ENCODE measurements around the gene ACTR1B. TPM values are rescaled to one million over a fixed set of nuclear protein-coding genes. Genes with fewer than 3 reads are reported as not detected.
A peak's percentile ranks its signal among the peaks of the same experiment; 100 is the strongest.

The ACTR1B gene
- total RNA-seq, 2 experiments from 2014 or later, result 97.3 to 98.8 TPM

DNA sequence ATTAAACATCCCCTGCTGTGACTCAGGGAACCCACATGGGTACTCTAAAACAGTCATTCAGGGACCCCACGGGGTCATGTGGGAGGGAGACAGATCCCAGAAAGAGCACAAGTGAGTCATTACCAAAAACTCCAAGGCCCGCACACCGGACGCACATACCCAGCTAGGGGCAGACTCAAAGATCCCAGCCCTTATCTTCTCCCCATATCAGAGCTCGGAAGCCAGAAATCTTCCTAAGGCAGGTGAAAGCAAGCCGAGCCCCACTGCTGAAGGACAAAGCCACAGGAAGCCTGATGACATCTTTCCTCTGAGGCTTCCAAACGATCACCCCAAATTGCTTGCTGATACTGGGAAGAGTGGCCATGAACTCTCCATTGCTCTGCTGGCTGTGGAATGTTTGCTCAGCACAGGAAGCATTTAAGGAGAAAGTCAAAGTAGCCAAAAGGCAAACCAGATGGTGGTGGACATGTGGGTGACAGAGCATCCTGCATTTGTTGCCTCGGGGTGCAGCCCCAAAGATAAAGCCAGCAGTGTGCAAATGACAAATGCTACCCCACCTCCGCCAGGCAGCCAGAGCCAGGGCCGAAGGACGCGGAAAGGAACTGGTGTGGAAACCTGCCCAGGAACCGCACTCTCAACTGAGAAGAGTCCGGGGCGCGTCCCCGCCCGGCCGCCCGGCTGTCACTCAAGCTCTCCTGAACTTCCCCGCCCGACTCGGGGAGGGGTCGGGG is 784 bp downstream of the ACTR1B start:
- H3K27me3 Mint-ChIP-seq, result no peaks in the 10 kb centered on the region
- peak; percentile 81 for DNase-seq
- H3K27ac Mint-ChIP-seq, result peak overlapping the region; percentile 99
- CTCF ChIA-PET, result interaction anchor here (1.5 to 7.1 kb wide), 3 partner anchors 16 to 73 kb away, joined by 11 to 100 read pairs (median 37); partner anchors contain the start of gene COX5B
- H3K4me1 Mint-ChIP-seq, result peaks cover 34% of the 10 kb centered on the region
- H3K4me3 Mint-ChIP-seq, result peak overlapping the region; percentile 98
- no peaks in the 10 kb centered on the region for H3K9me3 Mint-ChIP-seq
- POLR2A ChIA-PET, result interaction anchor here (1.0 to 7.7 kb wide), 12 partner anchors 9 to 1674 kb away, joined by 3 to 259 read pairs (median 10); partner anchors contain the start of genes COX5B, EIF5B and ZAP70
- peaks cover 29% of the 10 kb centered on the region for H3K36me3 Mint-ChIP-seq (ENCODE audit: low read depth)

DNA sequence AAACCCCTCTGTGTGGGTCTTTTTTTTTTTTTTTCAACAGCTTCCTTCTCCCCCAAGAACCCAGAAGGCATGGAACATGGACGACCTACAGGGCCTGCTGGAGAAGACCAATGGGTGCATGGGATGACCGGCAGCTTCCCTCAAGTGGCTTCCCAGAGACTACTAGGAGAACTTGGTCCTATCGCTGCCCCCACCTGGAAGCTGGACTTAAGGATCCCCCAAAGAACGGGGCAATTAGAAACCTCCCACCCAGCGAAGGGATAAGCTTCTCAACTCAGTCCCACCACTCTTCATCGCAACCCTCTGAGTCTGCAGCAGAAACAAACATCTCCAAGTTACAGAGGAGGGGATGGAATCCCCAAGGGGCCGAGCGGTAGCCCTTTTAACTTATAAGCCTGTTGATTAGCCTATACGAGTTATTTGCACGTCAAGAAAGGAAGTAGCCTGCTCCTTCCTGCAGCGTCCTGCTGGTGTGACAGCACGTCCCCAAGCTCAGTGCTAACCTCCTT is 1.4 kb downstream of the ACTR1B start:
- no peaks in the 10 kb centered on the region for H3K9me3 Mint-ChIP-seq
- CTCF ChIA-PET, result interaction anchor here (0.7 to 7.1 kb wide), 4 partner anchors 15 to 1518 kb away, joined by 4 to 100 read pairs (median 24); partner anchors contain the start of gene COX5B
- no peak for DNase-seq
- POLR2A ChIA-PET, result interaction anchor here (0.8 to 7.7 kb wide), 12 partner anchors 9 to 1675 kb away, joined by 3 to 259 read pairs (median 10); partner anchors contain the start of genes COX5B, EIF5B and ZAP70
- peaks cover 34% of the 10 kb centered on the region for H3K4me1 Mint-ChIP-seq
- peak overlapping the region; percentile 98 for H3K4me3 Mint-ChIP-seq
- H3K27ac Mint-ChIP-seq, result peak overlapping the region; percentile 99
- peaks cover 33% of the 10 kb centered on the region for H3K36me3 Mint-ChIP-seq (ENCODE audit: low read depth)
- no peaks in the 10 kb centered on the region for H3K27me3 Mint-ChIP-seq

DNA sequence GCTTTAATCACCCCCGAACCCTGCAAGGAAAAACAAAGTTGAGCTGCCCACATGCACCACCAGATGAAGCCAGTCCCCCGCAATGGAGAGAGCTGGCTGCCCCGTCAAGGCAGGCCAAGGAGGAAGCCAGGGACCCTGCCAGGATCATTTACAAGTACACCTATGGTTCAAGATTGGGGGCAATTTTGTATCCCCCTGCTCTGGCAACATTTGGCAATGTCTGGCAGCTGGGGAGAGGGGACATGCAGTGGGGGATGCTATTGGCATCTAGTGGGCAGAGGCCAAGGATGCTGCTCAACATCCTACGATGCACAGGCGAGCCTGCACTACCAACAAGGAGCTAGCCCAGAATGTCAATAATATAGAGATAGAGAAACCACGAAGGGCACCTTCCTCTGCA is 1.9 kb downstream of the ACTR1B start:
- Mint-ChIP-seq H3K36me3 (ENCODE audit: low read depth) (peaks cover 38% of the 10 kb centered on the region), H3K9me3 (no peaks in the 10 kb centered on the region), H3K4me3 (peak overlapping the region; percentile 98), H3K4me1 (peaks cover 34% of the 10 kb centered on the region), H3K27me3 (no peaks in the 10 kb centered on the region), H3K27ac (peak overlapping the region; percentile 99)
- no peak for DNase-seq
- ChIA-PET CTCF (interaction anchor here (0.7 to 7.1 kb wide), 4 partner anchors 15 to 1519 kb away, joined by 4 to 100 read pairs (median 24); partner anchors contain the start of gene COX5B), POLR2A (interaction anchor here (0.8 to 7.7 kb wide), 9 partner anchors 8 to 86 kb away, joined by 3 to 259 read pairs (median 10); partner anchors contain the start of genes COX5B and ZAP70)

DNA sequence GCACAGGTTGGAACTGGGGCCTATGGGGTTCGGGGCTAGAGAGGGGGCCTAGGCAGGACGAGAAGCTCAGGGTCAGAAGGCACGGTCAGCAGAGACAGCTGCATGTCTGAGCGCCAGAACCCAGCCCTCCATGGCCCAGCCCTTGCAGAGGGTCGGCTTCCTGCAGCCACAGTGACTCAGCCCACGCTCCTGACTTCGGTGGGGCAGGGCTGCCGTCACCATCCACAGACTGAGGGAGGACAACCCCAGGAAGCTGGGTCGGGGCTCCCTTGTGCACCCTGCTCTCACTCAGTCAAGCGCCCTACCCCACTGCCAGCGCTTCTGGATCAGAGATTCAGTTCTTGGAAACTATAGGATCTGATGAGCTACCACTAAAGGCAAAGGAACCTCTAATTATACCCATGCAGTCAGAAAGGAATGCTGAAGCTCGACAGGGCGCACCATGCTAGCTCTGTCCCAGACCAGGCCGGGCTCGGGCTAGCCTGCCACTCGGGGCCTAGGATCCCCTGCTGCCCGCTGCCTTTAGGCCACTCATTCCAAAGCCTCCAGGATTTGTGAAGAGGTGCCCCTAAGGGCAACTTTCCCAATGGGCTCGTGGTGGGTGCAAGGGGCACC is 3.0 kb downstream of the ACTR1B start:
- peaks cover 43% of the 10 kb centered on the region for H3K36me3 Mint-ChIP-seq (ENCODE audit: low read depth)
- no peaks in the 10 kb centered on the region for H3K9me3 Mint-ChIP-seq
- H3K27me3 Mint-ChIP-seq, result no peaks in the 10 kb centered on the region
- H3K27ac Mint-ChIP-seq, result peak overlapping the region; percentile 99
- no peak overlapping the region for H3K4me3 Mint-ChIP-seq
- no peak for DNase-seq
- POLR2A ChIA-PET, result interaction anchor here (7.7 kb wide), 1 partner anchor 13 kb away, joined by 259 read pairs; the partner anchor contains the start of gene COX5B
- CTCF ChIA-PET, result interaction anchor here (3.0 to 7.1 kb wide), 2 partner anchors 14 to 37 kb away, joined by 37 to 100 read pairs; partner anchors contain the start of gene COX5B
- peaks cover 34% of the 10 kb centered on the region for H3K4me1 Mint-ChIP-seq

DNA sequence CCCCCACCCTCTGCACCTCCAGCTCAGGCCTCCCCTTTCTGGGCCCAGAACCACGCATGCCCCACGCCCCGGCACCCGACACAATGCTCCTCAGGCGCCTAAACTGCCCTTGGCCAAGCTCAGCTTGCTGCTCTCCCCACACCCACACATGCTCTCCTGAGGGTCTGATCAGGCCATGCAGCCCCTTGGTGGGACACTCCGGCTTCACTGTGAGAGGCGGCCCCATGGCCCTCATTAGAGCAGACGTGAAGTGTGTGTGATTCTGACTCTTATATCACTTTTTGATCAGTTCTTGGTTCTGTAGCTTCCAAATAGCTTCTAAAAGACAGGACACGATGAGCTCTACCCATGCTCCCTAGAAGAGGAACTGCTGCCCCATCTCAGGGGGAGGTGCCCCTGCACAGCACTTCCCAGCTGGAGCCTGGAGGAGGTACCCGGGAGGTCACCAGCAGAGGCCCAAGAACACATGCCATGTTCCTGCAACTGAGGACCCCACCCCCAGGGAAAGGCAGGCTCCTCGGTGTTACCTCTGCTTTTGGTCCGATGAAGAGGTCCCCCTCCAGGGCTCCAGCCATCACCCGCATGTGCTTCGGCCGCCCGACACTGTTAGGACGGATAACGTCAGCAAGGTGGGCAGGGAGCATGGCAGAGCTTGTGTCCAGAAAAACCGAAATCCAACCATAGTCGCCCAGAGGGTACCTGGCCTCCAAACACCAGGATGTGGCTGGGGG is 3.6 kb downstream of the ACTR1B start:
- DNase-seq, result no peak
- no peak overlapping the region for H3K4me3 Mint-ChIP-seq
- no peak overlapping the region for H3K27ac Mint-ChIP-seq
- peaks cover 33% of the 10 kb centered on the region for H3K4me1 Mint-ChIP-seq
- ChIA-PET CTCF (interaction anchor here (3.0 to 7.1 kb wide), 2 partner anchors 13 to 38 kb away, joined by 37 to 100 read pairs; partner anchors contain the start of gene COX5B), POLR2A (interaction anchor here (7.7 kb wide), 1 partner anchor 12 kb away, joined by 259 read pairs; the partner anchor contains the start of gene COX5B)
- H3K27me3 Mint-ChIP-seq, result no peaks in the 10 kb centered on the region
- H3K9me3 Mint-ChIP-seq, result no peaks in the 10 kb centered on the region
- H3K36me3 Mint-ChIP-seq (ENCODE audit: low read depth), result peaks cover 44% of the 10 kb centered on the region

DNA sequence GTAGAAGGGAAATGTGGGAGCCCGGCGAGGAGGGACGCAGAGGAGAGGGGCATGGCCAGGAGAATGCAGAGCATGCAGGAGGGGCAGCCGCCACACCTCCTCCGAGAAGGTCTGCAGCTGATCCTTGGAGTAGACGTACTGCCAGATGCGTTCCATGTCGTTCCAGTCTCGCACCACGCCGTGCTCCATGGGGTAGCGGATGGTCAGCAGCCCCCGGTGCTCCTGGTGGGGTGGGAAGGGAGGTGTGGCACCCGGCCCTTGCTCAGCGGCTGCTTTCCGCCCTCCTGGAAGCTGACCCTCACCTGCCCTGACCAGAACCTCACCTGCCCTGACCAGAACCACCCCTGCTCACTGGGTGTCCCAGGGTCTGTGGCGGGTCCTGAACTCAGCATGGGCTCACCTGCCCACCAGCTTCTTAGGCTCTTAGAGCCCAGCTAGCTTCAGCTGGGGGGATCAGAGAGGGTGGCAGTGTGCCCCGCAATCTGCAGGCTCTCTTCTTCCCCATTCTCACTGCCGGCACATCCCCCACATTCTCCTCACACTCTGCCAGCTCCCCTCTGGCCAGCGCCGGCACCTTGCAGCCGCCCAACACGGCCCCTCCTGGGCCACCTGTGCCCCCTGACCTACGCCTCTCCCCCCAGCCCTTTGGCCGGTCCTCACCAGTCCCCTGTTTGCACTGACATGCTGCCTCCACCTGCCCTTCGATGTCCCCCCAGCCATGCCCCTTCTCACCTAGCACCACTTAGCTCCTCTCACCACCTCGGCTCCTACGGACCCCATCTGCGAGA is 4.4 kb downstream of the ACTR1B start:
- H3K4me3 Mint-ChIP-seq, result no peak overlapping the region
- no peak for DNase-seq
- no peak overlapping the region for H3K27ac Mint-ChIP-seq
- peaks cover 27% of the 10 kb centered on the region for H3K4me1 Mint-ChIP-seq
- CTCF ChIA-PET, result interaction anchor here (7.1 kb wide), 1 partner anchor 12 kb away, joined by 100 read pairs; the partner anchor contains the start of gene COX5B
- POLR2A ChIA-PET, result interaction anchor here (7.7 kb wide), 1 partner anchor 12 kb away, joined by 259 read pairs; the partner anchor contains the start of gene COX5B
- no peaks in the 10 kb centered on the region for H3K9me3 Mint-ChIP-seq
- H3K27me3 Mint-ChIP-seq, result no peaks in the 10 kb centered on the region
- peaks cover 49% of the 10 kb centered on the region for H3K36me3 Mint-ChIP-seq (ENCODE audit: low read depth)

DNA sequence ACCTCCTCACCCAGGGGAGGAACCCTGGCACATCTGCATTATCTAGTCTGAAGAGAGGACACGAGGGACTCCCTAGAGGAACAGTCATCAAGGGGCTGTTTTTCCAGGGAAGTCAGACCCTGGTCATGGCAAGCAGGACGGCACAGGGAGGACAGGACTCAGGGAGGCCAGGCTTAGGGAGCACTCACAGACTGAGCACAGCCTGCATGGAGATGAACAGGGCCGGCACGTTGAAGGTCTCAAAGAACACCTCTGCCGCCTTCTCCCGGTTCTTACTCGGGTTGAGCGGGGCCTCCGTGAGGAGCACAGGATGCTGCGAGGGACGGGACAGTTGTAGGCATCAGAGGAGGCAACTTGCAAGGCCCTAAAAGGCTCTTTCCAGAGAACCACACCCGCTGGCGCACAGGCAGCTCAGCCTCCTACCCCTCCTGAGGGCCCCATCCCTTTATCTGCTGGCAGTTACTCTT is 5.1 kb downstream of the ACTR1B start:
- no peak overlapping the region for H3K4me3 Mint-ChIP-seq
- DNase-seq, result no peak
- peaks cover 52% of the 10 kb centered on the region for H3K36me3 Mint-ChIP-seq (ENCODE audit: low read depth)
- H3K9me3 Mint-ChIP-seq, result no peaks in the 10 kb centered on the region
- no peaks in the 10 kb centered on the region for H3K27me3 Mint-ChIP-seq
- peaks cover 27% of the 10 kb centered on the region for H3K4me1 Mint-ChIP-seq
- ChIA-PET POLR2A (interaction anchor here (7.7 kb wide), 1 partner anchor 11 kb away, joined by 259 read pairs; the partner anchor contains the start of gene COX5B), CTCF (no interaction called here)
- no peak overlapping the region for H3K27ac Mint-ChIP-seq

DNA sequence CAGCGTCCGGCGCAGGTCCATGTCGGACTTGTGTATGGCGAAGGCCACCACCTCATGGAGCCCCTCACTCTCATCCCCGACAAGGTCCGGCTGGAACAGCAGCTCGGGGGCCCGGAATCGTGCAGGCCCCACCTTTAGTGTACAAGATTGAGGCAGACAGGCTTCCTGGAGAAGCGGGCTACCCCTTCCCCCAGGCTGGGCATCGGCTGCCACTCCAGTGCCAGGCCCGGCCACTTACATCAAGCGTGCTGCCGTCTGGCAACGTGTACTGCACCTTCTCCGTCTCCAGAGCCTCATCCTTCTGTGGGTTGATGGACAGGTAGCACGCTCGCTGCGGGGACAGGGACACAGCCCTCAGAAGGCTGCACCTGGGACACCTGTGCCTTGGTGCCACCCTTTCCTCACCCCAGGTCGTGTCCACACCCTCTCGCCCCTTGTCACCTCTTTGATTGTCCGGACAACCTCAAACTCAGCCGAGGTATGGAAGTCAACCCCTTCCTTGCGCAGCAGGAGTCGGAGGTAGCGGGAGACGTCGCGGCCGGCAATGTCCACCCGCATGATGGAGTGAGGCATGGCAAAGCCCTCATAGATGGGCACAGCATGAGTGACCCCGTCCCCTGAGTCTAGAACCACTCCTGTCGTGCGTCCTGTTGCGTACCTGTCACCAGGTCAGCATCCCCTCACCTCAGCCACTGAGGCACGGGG is 5.7 kb downstream of the ACTR1B start:
- ChIA-PET POLR2A (interaction anchor here (3.4 kb wide), 1 partner anchor 12 kb away, joined by 16 read pairs; the partner anchor contains the start of gene COX5B), CTCF (no interaction called here)
- H3K4me1 Mint-ChIP-seq, result peaks cover 27% of the 10 kb centered on the region

DNA sequence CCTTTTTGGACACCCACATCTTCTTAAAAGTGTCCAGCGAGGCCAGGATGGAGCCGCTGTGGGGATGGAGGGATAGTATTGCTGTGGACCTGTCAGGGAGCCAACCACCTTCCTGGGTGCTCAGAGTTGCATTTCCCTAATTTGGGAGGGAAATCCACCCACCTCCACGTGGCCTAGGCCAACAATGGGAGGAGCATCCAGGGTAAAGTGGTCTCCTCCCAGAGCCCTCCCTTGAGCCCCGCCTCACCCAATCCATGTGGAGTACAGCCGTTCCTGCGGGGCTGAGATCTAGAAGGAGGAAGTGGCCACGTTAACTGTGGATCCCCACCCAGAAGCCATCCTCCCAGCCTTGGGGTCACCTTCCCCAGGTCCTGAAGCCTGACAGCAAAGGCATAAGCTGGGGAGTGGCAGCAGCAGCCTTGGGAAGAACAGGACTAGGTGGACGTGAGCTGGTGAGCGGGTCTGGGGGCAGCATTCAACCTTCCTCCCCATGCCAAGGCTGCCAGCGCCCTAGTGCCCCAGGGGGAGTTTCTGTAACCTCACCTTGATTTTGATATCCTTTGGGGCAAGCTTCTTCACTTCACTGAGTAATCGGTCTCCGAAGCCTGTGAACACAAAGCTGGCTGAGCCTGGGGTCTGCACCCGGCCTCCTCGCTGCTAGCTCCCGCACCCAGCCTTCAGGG is 6.8 kb downstream of the ACTR1B start:
- peaks cover 17% of the 10 kb centered on the region for H3K4me1 Mint-ChIP-seq
- ChIA-PET POLR2A (interaction anchor here (3.4 kb wide), 1 partner anchor 11 kb away, joined by 16 read pairs; the partner anchor contains the start of gene COX5B), CTCF (interaction anchor here (1.1 kb wide), 1 partner anchor 11 kb away, joined by 3 read pairs; the partner anchor contains the start of gene COX5B)
- H3K27ac Mint-ChIP-seq, result no peak overlapping the region
- H3K27me3 Mint-ChIP-seq, result no peaks in the 10 kb centered on the region
- H3K9me3 Mint-ChIP-seq, result no peaks in the 10 kb centered on the region
- H3K36me3 Mint-ChIP-seq (ENCODE audit: low read depth), result peaks cover 47% of the 10 kb centered on the region
- DNase-seq, result no peak
- no peak overlapping the region for H3K4me3 Mint-ChIP-seq

More for the DNA sequence above, 5.7 kb downstream of the ACTR1B start:
- H3K27me3 Mint-ChIP-seq, result no peaks in the 10 kb centered on the region
- no peaks in the 10 kb centered on the region for H3K9me3 Mint-ChIP-seq
- DNase-seq, result no peak
- no peak overlapping the region for H3K4me3 Mint-ChIP-seq
- no peak overlapping the region for H3K27ac Mint-ChIP-seq
- peaks cover 52% of the 10 kb centered on the region for H3K36me3 Mint-ChIP-seq (ENCODE audit: low read depth)

DNA sequence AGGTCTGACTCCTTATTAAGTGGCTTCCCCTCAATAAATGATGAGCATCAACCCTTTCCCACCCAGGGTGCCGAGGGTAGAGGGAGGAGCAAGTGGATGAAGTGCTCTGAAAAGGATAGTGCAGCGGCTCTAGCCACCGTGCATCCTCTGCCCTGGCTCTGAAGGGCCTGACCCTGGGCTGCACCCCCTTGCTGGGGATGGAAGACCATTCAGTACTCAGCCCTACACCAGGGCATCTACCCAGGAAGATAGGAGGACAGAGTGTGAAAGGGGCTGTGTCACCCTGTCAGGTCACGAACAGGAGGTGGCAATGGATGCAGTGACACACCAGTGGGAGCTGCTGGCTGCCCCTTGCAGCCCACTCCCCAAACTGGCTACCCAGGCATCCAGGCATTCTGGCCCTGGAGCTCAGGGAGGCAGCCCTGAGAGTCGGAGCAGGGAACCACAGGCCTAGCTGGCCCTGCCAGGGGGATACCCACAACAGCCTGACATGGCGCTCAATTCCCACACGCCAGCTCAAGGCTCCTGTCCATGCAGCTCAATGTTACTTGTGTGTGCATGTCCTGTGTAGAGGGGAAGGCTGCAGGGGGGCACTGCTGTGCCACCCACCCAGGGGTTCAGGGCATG is 7.6 kb downstream of the ACTR1B start:
- CTCF ChIA-PET, result interaction anchor here (1.1 kb wide), 1 partner anchor 10 kb away, joined by 3 read pairs; the partner anchor contains the start of gene COX5B
- no peaks in the 10 kb centered on the region for H3K9me3 Mint-ChIP-seq
- no peaks in the 10 kb centered on the region for H3K27me3 Mint-ChIP-seq
- no peak for DNase-seq
- no peak overlapping the region for H3K4me3 Mint-ChIP-seq
- peaks cover 9% of the 10 kb centered on the region for H3K4me1 Mint-ChIP-seq
- POLR2A ChIA-PET, result interaction anchor here (3.4 kb wide), 1 partner anchor 10 kb away, joined by 16 read pairs; the partner anchor contains the start of gene COX5B
- H3K27ac Mint-ChIP-seq, result no peak overlapping the region
- peaks cover 42% of the 10 kb centered on the region for H3K36me3 Mint-ChIP-seq (ENCODE audit: low read depth)
